GM11168 (cell line): ENCODE data around the gene NFAT5.

Experiments
- in situ Hi-C: fragments of 300-500 bp; cut with MboI; formaldehyde crosslinking; loops from one replicate; pipeline ENCODE4 v1.12.0; 2022; ENCODE audit warnings: low sequenced_read_pairs; ENCODE audit not compliant: unreplicated experiment

The NFAT5 gene

GRCh38 chr16:69698404-69698803, 132.6 kb downstream of the NFAT5 start:
- in situ Hi-C loops: no loop called here

- in situ Hi-C loops: no loop called here
Measured at GRCh38 chr16:69699915-69700314, 134.1 kb downstream of the NFAT5 start.

GRCh38 chr16:69701452-69701851, 135.7 kb downstream of the NFAT5 start:
- in situ Hi-C loops: no loop called here

GRCh38 chr16:69701866-69702265, 136.1 kb downstream of the NFAT5 start:
- in situ Hi-C loops: no loop called here

GRCh38 chr16:69703638-69704037, 137.9 kb downstream of the NFAT5 start:
- in situ Hi-C loops: no loop called here

GRCh38 chr16:69706256-69706974, 140.6 kb downstream of the NFAT5 start:
- in situ Hi-C loops: no loop called here

GRCh38 chr16:69706975-69707340, 141.2 kb downstream of the NFAT5 start:
- in situ Hi-C loops: no loop called here

GRCh38 chr16:69707920-69708683, 142.3 kb downstream of the NFAT5 start:
- in situ Hi-C loops: no loop called here

GRCh38 chr16:69709456-69710084, 143.8 kb downstream of the NFAT5 start:
- in situ Hi-C loops: no loop called here

- in situ Hi-C loops: no loop called here
Measured at GRCh38 chr16:69711115-69711740, 145.5 kb downstream of the NFAT5 start.

- in situ Hi-C loops: no loop called here
Measured at GRCh38 chr16:69712277-69712676, 146.5 kb downstream of the NFAT5 start.

GRCh38 chr16:69712914-69713581, 147.3 kb downstream of the NFAT5 start:
- in situ Hi-C loops: no loop called here

- in situ Hi-C loops: no loop called here
Measured at GRCh38 chr16:69717066-69717465, 151.3 kb downstream of the NFAT5 start.

- in situ Hi-C loops: no loop called here
Measured at GRCh38 chr16:69718111-69718764, 152.5 kb downstream of the NFAT5 start.

- in situ Hi-C loops: no loop called here
Measured at GRCh38 chr16:69720822-69721430, 155.2 kb downstream of the NFAT5 start.

- in situ Hi-C loops: no loop called here
Measured at GRCh38 chr16:69721441-69721957, 155.7 kb downstream of the NFAT5 start.

- in situ Hi-C loops: no loop called here
Measured at GRCh38 chr16:69724414-69724873, 158.7 kb downstream of the NFAT5 start.

GRCh38 chr16:69724981-69725479, 159.3 kb downstream of the NFAT5 start:
- in situ Hi-C loops: no loop called here
